Retinal pigment epithelial cell (primary cell): ENCODE data around the gene PHKB.

Source experiments
- DNase-seq: peaks from one replicate; pipeline ENCODE4 v3.0.0-alpha.2; 2010; ENCODE audit warnings: low read depth
- H3K4me3 ChIP-seq: 2 replicates; pipeline ENCODE4 v1.5.1; 2011; ENCODE audit warnings: mild to moderate bottlenecking, low read length, control low read depth, moderate library complexity
- TF ChIP-seq, protein P1 (sequence below): conservative IDR thresholded peaks from 2 replicates; pipeline ENCODE4 v1.5.1; 2011; ENCODE audit warnings: low read depth, low read length, control low read depth, inconsistent platforms

The PHKB gene

DNA sequence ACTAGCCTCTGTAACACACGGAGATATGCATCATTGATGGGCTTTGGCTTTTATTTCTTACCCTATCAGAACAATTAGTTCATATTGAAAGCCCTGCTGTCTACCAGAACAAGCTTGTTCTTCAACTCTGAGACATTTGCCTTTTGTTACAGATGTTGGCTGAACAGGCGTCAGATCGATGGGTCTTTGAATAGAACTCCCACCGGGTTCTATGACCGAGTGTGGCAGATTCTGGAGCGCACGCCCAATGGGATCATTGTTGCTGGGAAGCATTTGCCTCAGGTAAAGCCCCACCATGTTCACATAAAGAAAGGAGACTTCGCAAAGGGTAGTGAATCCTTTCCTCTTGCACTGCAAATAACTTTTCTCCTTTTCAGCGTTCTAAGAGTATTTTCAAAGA, 232.1 kb downstream of the PHKB start:
- DNase-seq: no peak
- no peak overlapping the region for H3K4me3 ChIP-seq
- TF ChIP-seq, protein P1, sequence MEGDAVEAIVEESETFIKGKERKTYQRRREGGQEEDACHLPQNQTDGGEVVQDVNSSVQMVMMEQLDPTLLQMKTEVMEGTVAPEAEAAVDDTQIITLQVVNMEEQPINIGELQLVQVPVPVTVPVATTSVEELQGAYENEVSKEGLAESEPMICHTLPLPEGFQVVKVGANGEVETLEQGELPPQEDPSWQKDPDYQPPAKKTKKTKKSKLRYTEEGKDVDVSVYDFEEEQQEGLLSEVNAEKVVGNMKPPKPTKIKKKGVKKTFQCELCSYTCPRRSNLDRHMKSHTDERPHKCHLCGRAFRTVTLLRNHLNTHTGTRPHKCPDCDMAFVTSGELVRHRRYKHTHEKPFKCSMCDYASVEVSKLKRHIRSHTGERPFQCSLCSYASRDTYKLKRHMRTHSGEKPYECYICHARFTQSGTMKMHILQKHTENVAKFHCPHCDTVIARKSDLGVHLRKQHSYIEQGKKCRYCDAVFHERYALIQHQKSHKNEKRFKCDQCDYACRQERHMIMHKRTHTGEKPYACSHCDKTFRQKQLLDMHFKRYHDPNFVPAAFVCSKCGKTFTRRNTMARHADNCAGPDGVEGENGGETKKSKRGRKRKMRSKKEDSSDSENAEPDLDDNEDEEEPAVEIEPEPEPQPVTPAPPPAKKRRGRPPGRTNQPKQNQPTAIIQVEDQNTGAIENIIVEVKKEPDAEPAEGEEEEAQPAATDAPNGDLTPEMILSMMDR: no peak

DNA sequence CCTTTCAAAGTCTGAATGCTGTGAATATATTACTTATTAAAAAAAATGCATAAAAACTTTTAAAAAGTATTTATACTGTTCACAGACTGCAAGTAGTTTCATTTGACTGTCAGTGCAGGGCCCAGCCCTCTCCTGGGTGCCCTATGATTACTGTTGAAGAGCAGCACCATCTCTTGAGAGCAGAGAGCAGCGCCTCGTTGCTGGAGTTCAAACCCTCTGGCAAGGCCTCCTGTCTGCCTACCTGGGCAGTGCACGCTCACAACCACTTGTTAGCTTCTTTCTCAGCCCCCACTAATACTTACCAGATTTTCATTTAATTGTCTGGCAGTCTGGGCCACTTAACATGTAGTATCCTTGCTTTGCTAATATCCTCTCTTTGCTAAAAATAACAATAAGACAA, 233.4 kb downstream of the PHKB start:
- no peak for DNase-seq
- TF ChIP-seq, protein P1: no peak
- H3K4me3 ChIP-seq: no peak overlapping the region

DNA sequence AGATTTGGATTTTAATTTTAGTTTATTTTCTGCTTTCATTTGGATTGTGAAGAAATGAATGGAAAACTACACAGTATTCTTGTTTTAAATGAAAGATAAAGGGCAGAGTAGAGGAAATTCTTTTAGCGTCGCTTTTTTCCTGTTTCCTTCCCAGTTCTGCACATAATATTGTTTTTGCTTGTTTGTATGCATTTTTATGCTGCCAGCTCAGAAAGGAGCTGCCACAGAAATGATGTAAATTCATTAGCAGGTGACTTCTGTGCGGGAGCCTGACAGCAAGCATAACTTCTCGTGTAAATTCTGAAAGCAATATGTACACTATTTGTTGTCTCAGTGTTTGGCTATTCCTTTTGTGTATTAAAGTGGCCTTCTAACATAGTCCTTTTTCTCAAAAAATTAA, 234.6 kb downstream of the PHKB start:
- TF ChIP-seq, protein P1: no peak
- H3K4me3 ChIP-seq: no peak overlapping the region
- no peak for DNase-seq

DNA sequence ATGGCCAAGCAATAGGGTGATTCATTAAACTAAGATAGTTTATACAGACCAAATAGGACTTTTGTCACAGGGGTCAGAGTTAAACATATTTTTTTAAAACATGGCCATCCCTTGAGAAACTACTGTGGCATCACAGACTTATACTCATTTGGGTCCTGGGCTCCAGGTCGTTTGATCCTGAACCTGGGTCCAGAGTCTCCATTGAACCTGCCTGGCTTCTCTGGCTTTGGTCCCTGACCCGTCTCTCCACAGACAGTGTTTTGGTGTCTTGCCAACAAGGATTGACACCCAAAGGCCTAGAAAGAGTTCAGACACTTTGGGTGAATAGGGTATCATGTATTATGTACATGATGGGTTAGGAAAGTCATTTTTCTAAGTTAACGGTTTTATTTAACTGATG, 236.7 kb downstream of the PHKB start:
- no peak overlapping the region for H3K4me3 ChIP-seq
- TF ChIP-seq, protein P1: no peak
- DNase-seq: no peak

DNA sequence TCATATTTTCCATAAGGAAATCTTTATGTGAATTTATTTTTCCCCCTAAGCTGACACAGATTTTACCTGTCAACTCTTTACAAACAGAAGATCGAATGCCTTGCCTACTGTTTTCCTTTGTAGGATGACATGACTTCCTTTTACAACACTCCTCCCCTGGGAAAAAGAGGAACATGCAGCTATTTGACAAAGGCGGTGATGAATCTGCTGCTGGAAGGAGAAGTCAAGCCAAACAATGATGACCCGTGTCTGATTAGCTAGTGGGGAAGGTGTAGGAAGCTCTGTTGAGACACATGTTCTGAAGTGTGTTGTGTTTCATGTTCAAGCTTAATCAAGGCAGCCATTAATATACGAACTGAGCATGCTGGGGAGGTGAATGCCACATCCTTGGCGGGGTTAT, 238.0 kb downstream of the PHKB start:
- DNase-seq: no peak
- H3K4me3 ChIP-seq: no peak overlapping the region
- TF ChIP-seq, protein P1: no peak

DNA sequence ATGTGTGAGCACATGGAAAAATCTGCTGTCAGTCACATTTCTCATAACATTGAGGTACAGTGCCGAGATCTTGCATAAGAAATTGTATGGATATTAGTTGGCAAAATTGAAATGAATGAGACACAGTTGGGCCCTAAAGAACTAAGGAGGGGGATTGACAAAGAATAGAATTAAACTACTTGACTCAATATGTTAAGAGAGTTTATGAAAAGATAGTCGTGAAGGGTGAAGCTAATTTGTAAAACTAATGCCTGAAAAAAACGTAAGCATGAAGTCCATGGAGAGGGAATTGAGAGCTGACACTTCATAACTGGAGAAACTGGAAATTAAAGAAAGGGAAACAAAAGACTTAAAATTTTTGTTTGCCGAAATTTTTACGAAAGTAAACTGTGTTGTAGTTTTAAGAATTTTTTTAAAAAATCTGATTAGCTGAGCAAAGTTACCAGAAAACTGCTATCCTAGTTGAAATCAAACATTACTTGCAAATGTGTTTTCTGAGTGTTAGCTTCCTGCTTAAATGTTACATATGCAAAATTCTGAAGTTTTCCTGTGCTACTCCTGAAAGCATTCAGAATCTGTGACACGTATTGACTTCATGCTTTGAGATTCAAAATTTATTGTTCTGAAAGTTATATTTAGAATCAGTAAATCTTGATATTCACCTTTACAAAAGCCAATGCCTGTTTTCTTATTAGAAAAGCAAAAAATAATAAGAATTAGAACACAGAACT, 239.9 kb downstream of the PHKB start:
- TF ChIP-seq, protein P1: no peak
- H3K4me3 ChIP-seq: no peak overlapping the region
- DNase-seq: no peak

DNA sequence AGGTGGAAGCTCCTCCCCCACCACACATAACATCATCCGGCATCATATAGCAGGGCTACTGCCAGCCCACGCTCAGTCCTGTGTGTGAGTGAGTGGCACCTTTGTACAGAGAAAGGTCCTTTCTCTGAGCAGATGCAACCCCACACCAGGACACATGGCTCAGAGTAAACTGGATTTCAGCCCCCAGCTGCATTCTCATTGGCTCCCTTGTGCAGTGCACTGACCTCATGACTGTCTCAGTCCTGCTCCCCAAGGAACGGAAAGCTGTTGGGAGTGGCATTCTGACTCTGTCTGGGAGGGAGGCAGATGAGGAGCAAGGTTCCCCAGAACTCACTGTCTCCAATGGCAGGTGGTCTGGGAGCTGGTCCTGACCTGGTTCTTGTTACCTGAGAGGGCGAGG, 244.1 kb downstream of the PHKB start:
- no peak overlapping the region for H3K4me3 ChIP-seq
- DNase-seq: no peak
- TF ChIP-seq, protein P1: no peak
